Measurements from ENCODE around the gene EYS.

DNA sequence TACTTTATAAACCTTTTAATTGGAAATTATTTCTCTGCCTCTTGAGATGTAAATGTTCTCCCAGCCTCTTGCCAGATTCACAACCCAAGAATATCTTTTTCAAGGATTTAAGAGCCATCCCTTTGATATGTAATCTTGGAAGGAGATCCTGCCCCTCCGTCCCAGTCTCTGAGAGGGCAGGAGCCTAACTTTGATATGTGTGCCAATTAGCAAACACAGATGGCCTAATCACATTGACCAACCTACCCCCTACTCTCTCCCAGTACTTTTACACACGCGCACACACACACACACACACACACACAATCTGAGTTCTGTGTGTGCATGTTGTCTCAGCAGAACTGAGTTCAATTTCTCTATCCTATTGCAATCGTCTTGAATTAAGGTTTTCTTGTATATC, 1447.7 kb downstream of the EYS start:
- TF ChIP-seq EP300 (IDR thresholded peaks at IDR 0.05; ENCODE audit: borderline replicate concordance in 1 of 2, low read depth in 1 of 2, low read length in 1 of 2) = no peak
- TF ChIP-seq, protein P1, sequence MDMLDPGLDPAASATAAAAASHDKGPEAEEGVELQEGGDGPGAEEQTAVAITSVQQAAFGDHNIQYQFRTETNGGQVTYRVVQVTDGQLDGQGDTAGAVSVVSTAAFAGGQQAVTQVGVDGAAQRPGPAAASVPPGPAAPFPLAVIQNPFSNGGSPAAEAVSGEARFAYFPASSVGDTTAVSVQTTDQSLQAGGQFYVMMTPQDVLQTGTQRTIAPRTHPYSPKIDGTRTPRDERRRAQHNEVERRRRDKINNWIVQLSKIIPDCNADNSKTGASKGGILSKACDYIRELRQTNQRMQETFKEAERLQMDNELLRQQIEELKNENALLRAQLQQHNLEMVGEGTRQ (IDR thresholded peaks at IDR 0.05; ENCODE audit: borderline replicate concordance, low read depth, low read length) = no peak
- TF ChIP-seq, protein P2, sequence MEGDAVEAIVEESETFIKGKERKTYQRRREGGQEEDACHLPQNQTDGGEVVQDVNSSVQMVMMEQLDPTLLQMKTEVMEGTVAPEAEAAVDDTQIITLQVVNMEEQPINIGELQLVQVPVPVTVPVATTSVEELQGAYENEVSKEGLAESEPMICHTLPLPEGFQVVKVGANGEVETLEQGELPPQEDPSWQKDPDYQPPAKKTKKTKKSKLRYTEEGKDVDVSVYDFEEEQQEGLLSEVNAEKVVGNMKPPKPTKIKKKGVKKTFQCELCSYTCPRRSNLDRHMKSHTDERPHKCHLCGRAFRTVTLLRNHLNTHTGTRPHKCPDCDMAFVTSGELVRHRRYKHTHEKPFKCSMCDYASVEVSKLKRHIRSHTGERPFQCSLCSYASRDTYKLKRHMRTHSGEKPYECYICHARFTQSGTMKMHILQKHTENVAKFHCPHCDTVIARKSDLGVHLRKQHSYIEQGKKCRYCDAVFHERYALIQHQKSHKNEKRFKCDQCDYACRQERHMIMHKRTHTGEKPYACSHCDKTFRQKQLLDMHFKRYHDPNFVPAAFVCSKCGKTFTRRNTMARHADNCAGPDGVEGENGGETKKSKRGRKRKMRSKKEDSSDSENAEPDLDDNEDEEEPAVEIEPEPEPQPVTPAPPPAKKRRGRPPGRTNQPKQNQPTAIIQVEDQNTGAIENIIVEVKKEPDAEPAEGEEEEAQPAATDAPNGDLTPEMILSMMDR (IDR thresholded peaks at IDR 0.05) = no peak

All from SK-N-SH (cell line).